ENCODE data around the gene NSUN7. TPM values are rescaled to one million over a fixed set of nuclear protein-coding genes. Genes with fewer than 3 reads are reported as not detected.

Gene NSUN7
- total RNA-seq, 1 donor: under 0.01 TPM

- peak; percentile 47 for DNase-seq (ENCODE audit: insufficient read length, low spot score, missing footprints)
- no peaks in the 10 kb centered on the region for H3K36me3 ChIP-seq (ENCODE audit: insufficient read depth, low read length)
- no peaks in the 10 kb centered on the region for H4K20me1 ChIP-seq (ENCODE audit: insufficient read depth, low read length)
- peak; percentile 59 for TF ChIP-seq CTCF (IDR thresholded peaks at IDR 0.05; ENCODE audit: extremely low read depth, low read depth, low read length)
- no peak overlapping the region for H3K27ac ChIP-seq (ENCODE audit: low read depth, low read length)
- H3K79me2 ChIP-seq (ENCODE audit: insufficient read depth, low read length): no peaks in the 10 kb centered on the region
- H2AFZ ChIP-seq (ENCODE audit: low read length): no peak overlapping the region
- no peaks in the 10 kb centered on the region for H3K4me1 ChIP-seq (ENCODE audit: insufficient read depth, low read length)
- H3K4me3 ChIP-seq (ENCODE audit: insufficient read depth, low read length): no peak overlapping the region
- H3K27me3 ChIP-seq (ENCODE audit: insufficient read depth, low read length): no peaks in the 10 kb centered on the region
- H3K9me3 ChIP-seq (ENCODE audit: low read depth, low read length): no peaks in the 10 kb centered on the region
- H3K4me2 ChIP-seq (ENCODE audit: insufficient read depth, low read length): no peak overlapping the region
These were observed 30.6 kb upstream of the NSUN7 start for GRCh38 chr4:40719008-40719623.

- Histone ChIP-seq H3K4me1 (ENCODE audit: insufficient read depth, low read length) (no peaks in the 10 kb centered on the region), H3K79me2 (ENCODE audit: insufficient read depth, low read length) (no peaks in the 10 kb centered on the region), H3K27ac (ENCODE audit: low read depth, low read length) (no peak overlapping the region), H3K36me3 (ENCODE audit: insufficient read depth, low read length) (no peaks in the 10 kb centered on the region), H3K4me2 (ENCODE audit: insufficient read depth, low read length) (no peak overlapping the region), H3K4me3 (ENCODE audit: insufficient read depth, low read length) (no peak overlapping the region), H2AFZ (ENCODE audit: low read length) (no peak overlapping the region), H4K20me1 (ENCODE audit: insufficient read depth, low read length) (no peaks in the 10 kb centered on the region), H3K9me3 (ENCODE audit: low read depth, low read length) (no peaks in the 10 kb centered on the region), H3K27me3 (ENCODE audit: insufficient read depth, low read length) (no peaks in the 10 kb centered on the region)
- no peak for DNase-seq (ENCODE audit: insufficient read length, low spot score, missing footprints)
- no peak for TF ChIP-seq CTCF (IDR thresholded peaks at IDR 0.05; ENCODE audit: extremely low read depth, low read depth, low read length)
These were observed 29.4 kb upstream of the NSUN7 start for GRCh38 chr4:40720351-40720750.

- DNase-seq (ENCODE audit: insufficient read length, low spot score, missing footprints): no peak
- H3K9me3 ChIP-seq (ENCODE audit: low read depth, low read length): no peaks in the 10 kb centered on the region
- H2AFZ ChIP-seq (ENCODE audit: low read length): no peak overlapping the region
- no peaks in the 10 kb centered on the region for H4K20me1 ChIP-seq (ENCODE audit: insufficient read depth, low read length)
- H3K4me1 ChIP-seq (ENCODE audit: insufficient read depth, low read length): no peaks in the 10 kb centered on the region
- H3K4me3 ChIP-seq (ENCODE audit: insufficient read depth, low read length): no peak overlapping the region
- H3K27me3 ChIP-seq (ENCODE audit: insufficient read depth, low read length): no peaks in the 10 kb centered on the region
- TF ChIP-seq CTCF (IDR thresholded peaks at IDR 0.05; ENCODE audit: extremely low read depth, low read depth, low read length): no peak
- H3K79me2 ChIP-seq (ENCODE audit: insufficient read depth, low read length): no peaks in the 10 kb centered on the region
- H3K27ac ChIP-seq (ENCODE audit: low read depth, low read length): no peak overlapping the region
- H3K36me3 ChIP-seq (ENCODE audit: insufficient read depth, low read length): no peaks in the 10 kb centered on the region
- no peak overlapping the region for H3K4me2 ChIP-seq (ENCODE audit: insufficient read depth, low read length)
These were observed 28.8 kb upstream of the NSUN7 start for GRCh38 chr4:40720916-40721315.

GRCh38 chr4:40721730-40722171, 28.0 kb upstream of the NSUN7 start:
- Histone ChIP-seq H3K79me2 (ENCODE audit: insufficient read depth, low read length) (no peaks in the 10 kb centered on the region), H3K4me3 (ENCODE audit: insufficient read depth, low read length) (no peak overlapping the region), H3K9me3 (ENCODE audit: low read depth, low read length) (no peaks in the 10 kb centered on the region), H3K27ac (ENCODE audit: low read depth, low read length) (no peak overlapping the region), H3K4me2 (ENCODE audit: insufficient read depth, low read length) (no peak overlapping the region), H2AFZ (ENCODE audit: low read length) (peak overlapping the region; percentile 54), H4K20me1 (ENCODE audit: insufficient read depth, low read length) (no peaks in the 10 kb centered on the region), H3K27me3 (ENCODE audit: insufficient read depth, low read length) (no peaks in the 10 kb centered on the region), H3K36me3 (ENCODE audit: insufficient read depth, low read length) (no peaks in the 10 kb centered on the region), H3K4me1 (ENCODE audit: insufficient read depth, low read length) (no peaks in the 10 kb centered on the region)
- no peak for DNase-seq (ENCODE audit: insufficient read length, low spot score, missing footprints)
- TF ChIP-seq CTCF (IDR thresholded peaks at IDR 0.05; ENCODE audit: extremely low read depth, low read depth, low read length): no peak
